NT2/D1 (cell line): ENCODE data around the gene QRFP.

Experiments
- SUZ12 ChIP-seq: IDR thresholded peaks from 2 replicates; pipeline ENCODE4 v1.6.1; 2011; ENCODE audit not compliant: insufficient read length, insufficient read depth; ENCODE audit errors: extremely low read depth
- YY1 ChIP-seq: IDR thresholded peaks from 2 replicates; pipeline ENCODE4 v1.6.1; 2011; ENCODE audit not compliant: insufficient read length, insufficient read depth
- ZNF274 ChIP-seq: IDR thresholded peaks from 2 replicates; pipeline ENCODE4 v1.6.1; 2011; ENCODE audit warnings: mild to moderate bottlenecking, low read depth, low read length

DNA sequence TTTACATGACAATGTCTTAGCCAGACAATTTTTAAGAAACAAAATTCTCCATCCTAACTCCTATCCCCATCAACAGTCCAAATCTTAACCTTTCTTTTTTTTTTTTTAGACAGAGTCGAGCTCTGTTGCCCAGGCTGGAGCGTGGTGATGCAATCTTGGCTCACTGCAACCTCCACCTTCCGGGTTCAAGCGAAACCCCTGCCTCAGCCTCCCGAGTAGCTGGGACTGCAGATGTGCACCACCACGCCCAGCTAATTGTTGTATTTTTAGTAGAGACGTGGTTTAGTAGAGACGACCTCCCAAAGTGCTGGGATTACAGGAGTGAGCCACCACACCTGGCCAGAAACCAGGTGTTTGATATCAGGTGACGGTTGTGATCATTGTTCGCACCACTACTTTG, 51.4 kb downstream of the QRFP start:
- TF ChIP-seq YY1, result no peak
- TF ChIP-seq ZNF274, result no peak
- TF ChIP-seq SUZ12, result no peak
